ENCODE measurements around the gene C10orf71.

DNA sequence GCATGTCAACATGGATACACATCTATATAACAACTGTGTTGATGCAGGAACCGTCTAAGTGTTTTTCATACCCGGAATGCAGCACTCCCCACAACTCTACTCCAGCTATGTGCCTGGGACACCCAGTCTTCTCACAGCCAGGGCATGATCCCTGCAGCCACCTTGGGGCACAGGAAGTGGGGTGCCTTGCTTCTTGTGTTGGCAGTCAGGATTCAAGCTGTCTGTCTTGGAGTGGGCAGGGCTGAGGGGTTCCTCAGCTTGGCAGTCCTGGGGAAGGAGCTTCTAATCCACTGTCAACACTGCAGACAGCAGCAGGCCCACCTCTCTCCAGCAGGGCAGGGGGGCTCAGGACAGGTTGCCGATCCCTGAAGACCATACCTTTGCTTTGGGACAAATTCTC is 55.6 kb downstream of the C10orf71 start:
- no peak for TF ChIP-seq SNAI2 (CRISPR knock-in tag; IDR thresholded peaks at IDR 0.05)
- TF ChIP-seq ZNF565 (CRISPR knock-in tag; conservative IDR thresholded peaks at IDR 0.05; ENCODE audit: low read depth): no peak
- no peak for TF ChIP-seq BACH2 (CRISPR knock-in tag; IDR thresholded peaks at IDR 0.05; ENCODE audit: borderline replicate concordance)

Measured in SK-N-SH treated with all-trans-retinoic acid at 6 μM for 48 hours (cell line).